ENCODE data around the gene PUDP. TPM values are rescaled to one million over a fixed set of nuclear protein-coding genes. Genes with fewer than 3 reads are reported as not detected.
"Not testable (repeated sequence)": the region's sequence is repeated elsewhere in the genome, so short reads cannot be mapped to it uniquely, and the experiment has no call there.

The PUDP gene
- total RNA-seq, 2 donors from 2014 or later = 19.4 to 37.2 TPM

GRCh38 chrX:7100022-7100421 lies 47.9 kb downstream of the PUDP start:
- Histone ChIP-seq H3K4me3 (ENCODE audit: low read length) (no peak overlapping the region), H3K36me3 (ENCODE audit: control insufficient read depth, insufficient read depth, low read length) (no peaks in the 10 kb centered on the region), H3K27me3 (ENCODE audit: control insufficient read depth, insufficient read depth, low read length, poor library complexity, severe bottlenecking) (no peaks in the 10 kb centered on the region), H3K9ac (ENCODE audit: extremely low read depth, low read length, poor library complexity, severe bottlenecking) (no peak overlapping the region), H3K9me3 (ENCODE audit: control insufficient read depth, low read length) (peaks cover 3% of the 10 kb centered on the region), H3K27ac (ENCODE audit: low read depth, low read length) (no peak overlapping the region), H3K4me1 (ENCODE audit: control insufficient read depth, insufficient read depth, low read length) (no peaks in the 10 kb centered on the region)
- H3K27ac Mint-ChIP-seq = peak overlapping the region; percentile 42
- H3K36me3 Mint-ChIP-seq (ENCODE audit: low read depth) = peaks cover 40% of the 10 kb centered on the region
- H3K27me3 Mint-ChIP-seq (ENCODE audit: insufficient read depth) = no peaks in the 10 kb centered on the region
- no peak for DNase-seq
- peaks cover 6% of the 10 kb centered on the region for H3K4me1 Mint-ChIP-seq
- 80% methylated on average over 5 of the region's 7 CpGs; no CpG with 5 or more reads in 1 of the 2 experiments for WGBS, 2 experiments (ENCODE audit: insufficient coverage in 1 of 2, insufficient read length in 1 of 2)
- H3K4me3 Mint-ChIP-seq = no peak overlapping the region
- H3K9me3 Mint-ChIP-seq = no peaks in the 10 kb centered on the region
- no peak for TF ChIP-seq CTCF (conservative IDR thresholded peaks at IDR 0.05)

- H3K27me3 ChIP-seq (ENCODE audit: control insufficient read depth, insufficient read depth, low read length, poor library complexity, severe bottlenecking); H3K4me1 ChIP-seq (ENCODE audit: control insufficient read depth, insufficient read depth, low read length); H3K4me3 ChIP-seq (ENCODE audit: low read length); H3K9me3 ChIP-seq (ENCODE audit: control insufficient read depth, low read length); DNase-seq; H3K27ac Mint-ChIP-seq; H3K27ac ChIP-seq (ENCODE audit: low read depth, low read length); H3K9me3 Mint-ChIP-seq; H3K27me3 Mint-ChIP-seq (ENCODE audit: insufficient read depth); H3K9ac ChIP-seq (ENCODE audit: extremely low read depth, low read length, poor library complexity, severe bottlenecking); H3K36me3 ChIP-seq (ENCODE audit: control insufficient read depth, insufficient read depth, low read length); H3K4me3 Mint-ChIP-seq: not testable (repeated sequence)
- H3K36me3 Mint-ChIP-seq (ENCODE audit: low read depth) = peaks cover 24% of the 10 kb centered on the region
- peaks cover 11% of the 10 kb centered on the region for H3K4me1 Mint-ChIP-seq
- 98 to 100% methylated on average over 1 to 2 of the region's 2 CpGs for WGBS, 2 experiments (ENCODE audit: insufficient coverage in 1 of 2, insufficient read length in 1 of 2)
Measured at GRCh38 chrX:7095657-7096056, 52.3 kb downstream of the PUDP start.

GRCh38 chrX:7093305-7093704 lies 54.6 kb downstream of the PUDP start:
- no peak for TF ChIP-seq CTCF (conservative IDR thresholded peaks at IDR 0.05)
- Mint-ChIP-seq H3K9me3 (no peaks in the 10 kb centered on the region), H3K4me1 (peaks cover 25% of the 10 kb centered on the region), H3K27me3 (ENCODE audit: insufficient read depth) (no peaks in the 10 kb centered on the region), H3K4me3 (no peak overlapping the region), H3K36me3 (ENCODE audit: low read depth) (peaks cover 24% of the 10 kb centered on the region), H3K27ac (no peak overlapping the region)
- Histone ChIP-seq H3K36me3 (ENCODE audit: control insufficient read depth, insufficient read depth, low read length) (no peaks in the 10 kb centered on the region), H3K27me3 (ENCODE audit: control insufficient read depth, insufficient read depth, low read length, poor library complexity, severe bottlenecking) (no peaks in the 10 kb centered on the region), H3K9me3 (ENCODE audit: control insufficient read depth, low read length) (no peaks in the 10 kb centered on the region), H3K4me3 (ENCODE audit: low read length) (no peak overlapping the region), H3K9ac (ENCODE audit: extremely low read depth, low read length, poor library complexity, severe bottlenecking) (no peak overlapping the region), H3K4me1 (ENCODE audit: control insufficient read depth, insufficient read depth, low read length) (peaks cover 3% of the 10 kb centered on the region), H3K27ac (ENCODE audit: low read depth, low read length) (no peak overlapping the region)
- no peak for DNase-seq
- WGBS, 2 experiments (ENCODE audit: insufficient coverage in 1 of 2, insufficient read length in 1 of 2) = 93 to 100% methylated on average over 1 to 6 of the region's 6 CpGs

GRCh38 chrX:7092543-7092942 lies 55.4 kb downstream of the PUDP start:
- Histone ChIP-seq H3K27me3 (ENCODE audit: control insufficient read depth, insufficient read depth, low read length, poor library complexity, severe bottlenecking) (no peaks in the 10 kb centered on the region), H3K36me3 (ENCODE audit: control insufficient read depth, insufficient read depth, low read length) (no peaks in the 10 kb centered on the region), H3K9me3 (ENCODE audit: control insufficient read depth, low read length) (no peaks in the 10 kb centered on the region), H3K27ac (ENCODE audit: low read depth, low read length) (no peak overlapping the region), H3K4me3 (ENCODE audit: low read length) (no peak overlapping the region), H3K9ac (ENCODE audit: extremely low read depth, low read length, poor library complexity, severe bottlenecking) (no peak overlapping the region), H3K4me1 (ENCODE audit: control insufficient read depth, insufficient read depth, low read length) (peaks cover 3% of the 10 kb centered on the region)
- Mint-ChIP-seq H3K4me1 (peaks cover 31% of the 10 kb centered on the region), H3K4me3 (no peak overlapping the region), H3K9me3 (no peaks in the 10 kb centered on the region), H3K27ac (no peak overlapping the region), H3K36me3 (ENCODE audit: low read depth) (peaks cover 21% of the 10 kb centered on the region), H3K27me3 (ENCODE audit: insufficient read depth) (no peaks in the 10 kb centered on the region)
- TF ChIP-seq CTCF (conservative IDR thresholded peaks at IDR 0.05) = no peak
- DNase-seq = no peak
- WGBS, 2 experiments (ENCODE audit: insufficient coverage in 1 of 2, insufficient read length in 1 of 2) = 92% methylated on average over 3 of the region's 4 CpGs; no CpG with 5 or more reads in 1 of the 2 experiments
